Neural progenitor cell (in vitro differentiated cells): ENCODE results near the gene EIF4ENIF1. TPM values are rescaled to one million over a fixed set of nuclear protein-coding genes. Genes with fewer than 3 reads are reported as not detected.

Experiments used
- DNase-seq: peaks from one replicate; pipeline ENCODE4 v3.0.0-alpha.2; 2016; ENCODE audit warnings: low spot score
- H2AFZ ChIP-seq: fragments of 200-600 bp; sonication (generic); replicated peaks from 2 replicates; pipeline ENCODE4 v1.6.1; 2016; ENCODE audit warnings: antibody characterized with exemption
- H3F3A ChIP-seq: fragments of 200-600 bp; sonication (generic); 2 replicates; pipeline ENCODE4 v1.6.1; 2016; ENCODE audit warnings: antibody characterized with exemption, low read depth
- H3K27ac ChIP-seq: fragments of 200-600 bp; sonication (generic); 2 replicates; pipeline ENCODE4 v1.5.1; 2016; ENCODE audit warnings: mild to moderate bottlenecking
- H3K27me3 ChIP-seq: fragments of 200-600 bp; sonication (generic); 2 replicates; pipeline ENCODE4 v1.6.1; 2016; ENCODE audit warnings: mild to moderate bottlenecking, moderate library complexity
- H3K36me3 ChIP-seq: fragments of 200-600 bp; sonication (generic); 2 replicates; pipeline ENCODE4 v1.5.1; 2016
- H3K4me1 ChIP-seq: fragments of 200-600 bp; sonication (generic); 2 replicates; pipeline ENCODE4 v1.6.1; 2016; ENCODE audit warnings: mixed run types
- H3K4me2 ChIP-seq: fragments of 200-600 bp; sonication (generic); 2 replicates; pipeline ENCODE4 v1.6.1; 2016
- H3K4me3 ChIP-seq: fragments of 200-600 bp; sonication (generic); 2 replicates; pipeline ENCODE4 v1.5.1; 2016
- H3K79me2 ChIP-seq: fragments of 200-600 bp; sonication (generic); 2 replicates; pipeline ENCODE4 v1.6.1; 2016; ENCODE audit warnings: low read depth
- H3K9ac ChIP-seq: fragments of 200-600 bp; sonication (generic); 2 replicates; pipeline ENCODE4 v1.6.1; 2016
- H3K9me3 ChIP-seq: fragments of 200-600 bp; sonication (generic); 2 replicates; pipeline ENCODE4 v1.5.1; 2016; ENCODE audit warnings: low read depth
- H4K20me1 ChIP-seq: fragments of 200-600 bp; sonication (generic); 2 replicates; pipeline ENCODE4 v1.6.1; 2016; ENCODE audit warnings: low read depth
- H3K27ac Mint-ChIP-seq: 3 replicates; pipeline ENCODE4 v1.8.0; 2021; ENCODE audit warnings: mixed read lengths
- H3K27me3 Mint-ChIP-seq: 2 replicates; pipeline ENCODE4 v1.8.0; 2022; ENCODE audit warnings: low read depth, mild to moderate bottlenecking, inconsistent platforms, moderate library complexity, mixed read lengths; ENCODE audit not compliant: insufficient read depth
- H3K36me3 Mint-ChIP-seq: 3 replicates; pipeline ENCODE4 v1.8.0; 2021; ENCODE audit warnings: mixed read lengths
- H3K4me1 Mint-ChIP-seq: 3 replicates; pipeline ENCODE4 v1.8.0; 2021; ENCODE audit warnings: mixed read lengths
- H3K4me3 Mint-ChIP-seq: 3 replicates; pipeline ENCODE4 v1.8.0; 2021; ENCODE audit warnings: mild to moderate bottlenecking, moderate library complexity, mixed read lengths
- H3K9me3 Mint-ChIP-seq: 3 replicates; pipeline ENCODE4 v1.8.0; 2020; ENCODE audit warnings: mixed read lengths
- EZH2 ChIP-seq: fragments of 200-600 bp; sonication (generic); IDR thresholded peaks from 2 replicates; pipeline ENCODE4 v1.6.1; 2017; ENCODE audit warnings: antibody characterized with exemption, mild to moderate bottlenecking, moderate library complexity
- EZH2phosphoT487 ChIP-seq: fragments of 200-600 bp; sonication (generic); IDR thresholded peaks from 2 replicates; pipeline ENCODE4 v1.6.1; 2017; ENCODE audit warnings: antibody characterized with exemption
- total RNA-seq: library from RNA; depleted of rRNA; stranded (reverse); fragments of >200 nt; gene quantifications from 2 replicates; pipeline ENCODE4 v1.2.3, GENCODE V29; 2015; ENCODE audit warnings: low replicate concordance
- TF ChIP-seq, protein P1 (sequence below): fragments of 200-600 bp; sonication (generic); IDR thresholded peaks from 2 replicates; pipeline ENCODE4 v1.5.1; 2017; ENCODE audit warnings: antibody characterized with exemption, mild to moderate bottlenecking

Gene EIF4ENIF1
- total RNA-seq, 1 donor from 2014 or later, result 21.4 TPM

DNA sequence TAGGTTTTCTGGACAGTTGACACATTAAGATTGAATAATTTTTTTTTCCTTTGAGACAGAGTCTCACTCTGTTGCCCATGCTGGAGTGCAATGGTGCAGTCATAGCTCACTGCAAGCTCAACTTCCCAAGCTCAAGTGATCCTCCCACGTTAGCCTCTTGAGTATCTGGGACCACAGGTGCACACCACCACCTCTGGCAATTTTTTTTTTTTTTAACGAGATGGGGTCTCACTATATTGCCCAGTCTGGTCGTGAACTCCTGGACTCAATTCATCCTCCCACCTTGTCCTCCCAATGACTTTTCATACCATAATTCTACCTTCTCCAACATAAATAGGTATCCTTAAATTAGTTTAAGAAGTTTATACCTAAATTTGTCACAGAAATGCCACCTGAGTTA, 8.5 kb downstream of the EIF4ENIF1 start:
- H3K27ac Mint-ChIP-seq, result no peak overlapping the region
- no peaks in the 10 kb centered on the region for H3K9me3 Mint-ChIP-seq
- Histone ChIP-seq H3K79me2 (peaks cover 86% of the 10 kb centered on the region), H3K4me3 (no peak overlapping the region), H4K20me1 (peaks cover 51% of the 10 kb centered on the region), H3K36me3 (no peaks in the 10 kb centered on the region), H3F3A (no peaks in the 10 kb centered on the region), H3K4me1 (no peaks in the 10 kb centered on the region), H3K4me2 (no peak overlapping the region), H3K9me3 (no peaks in the 10 kb centered on the region), H2AFZ (no peak overlapping the region), H3K27me3 (no peaks in the 10 kb centered on the region), H3K9ac (no peak overlapping the region), H3K27ac (no peak overlapping the region)
- no peak for DNase-seq
- peaks cover 2% of the 10 kb centered on the region for H3K4me1 Mint-ChIP-seq
- H3K36me3 Mint-ChIP-seq, result peaks cover 38% of the 10 kb centered on the region
- peaks cover 2% of the 10 kb centered on the region for H3K27me3 Mint-ChIP-seq
- H3K4me3 Mint-ChIP-seq, result no peak overlapping the region
- TF ChIP-seq, protein P1, sequence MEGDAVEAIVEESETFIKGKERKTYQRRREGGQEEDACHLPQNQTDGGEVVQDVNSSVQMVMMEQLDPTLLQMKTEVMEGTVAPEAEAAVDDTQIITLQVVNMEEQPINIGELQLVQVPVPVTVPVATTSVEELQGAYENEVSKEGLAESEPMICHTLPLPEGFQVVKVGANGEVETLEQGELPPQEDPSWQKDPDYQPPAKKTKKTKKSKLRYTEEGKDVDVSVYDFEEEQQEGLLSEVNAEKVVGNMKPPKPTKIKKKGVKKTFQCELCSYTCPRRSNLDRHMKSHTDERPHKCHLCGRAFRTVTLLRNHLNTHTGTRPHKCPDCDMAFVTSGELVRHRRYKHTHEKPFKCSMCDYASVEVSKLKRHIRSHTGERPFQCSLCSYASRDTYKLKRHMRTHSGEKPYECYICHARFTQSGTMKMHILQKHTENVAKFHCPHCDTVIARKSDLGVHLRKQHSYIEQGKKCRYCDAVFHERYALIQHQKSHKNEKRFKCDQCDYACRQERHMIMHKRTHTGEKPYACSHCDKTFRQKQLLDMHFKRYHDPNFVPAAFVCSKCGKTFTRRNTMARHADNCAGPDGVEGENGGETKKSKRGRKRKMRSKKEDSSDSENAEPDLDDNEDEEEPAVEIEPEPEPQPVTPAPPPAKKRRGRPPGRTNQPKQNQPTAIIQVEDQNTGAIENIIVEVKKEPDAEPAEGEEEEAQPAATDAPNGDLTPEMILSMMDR, result no peak
- TF ChIP-seq EZH2, result no peak
- TF ChIP-seq EZH2phosphoT487, result no peak

DNA sequence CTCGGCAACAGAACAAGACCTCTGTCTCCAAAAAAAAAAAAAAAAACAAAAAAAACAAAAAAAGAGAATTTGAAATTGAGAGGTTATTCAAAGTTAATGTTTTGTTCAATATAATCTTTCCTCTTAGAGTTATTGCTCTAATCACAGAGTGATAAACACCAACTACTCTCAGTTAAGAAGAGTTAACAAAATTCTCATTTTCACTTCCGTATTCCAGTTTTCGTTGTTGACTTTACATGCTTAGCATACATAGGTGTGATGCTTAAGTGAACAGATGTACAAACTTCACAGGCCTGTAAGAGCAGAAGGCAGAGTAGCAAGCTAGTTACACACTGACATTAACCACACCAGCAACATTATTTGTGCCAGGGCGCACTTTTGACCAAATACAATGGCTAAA, 12.3 kb downstream of the EIF4ENIF1 start:
- H3K4me3 Mint-ChIP-seq, result no peak overlapping the region
- peaks cover 28% of the 10 kb centered on the region for H3K36me3 Mint-ChIP-seq
- DNase-seq, result no peak
- H3K27ac ChIP-seq, result no peak overlapping the region
- H3K4me2 ChIP-seq, result no peak overlapping the region
- no peaks in the 10 kb centered on the region for H3F3A ChIP-seq
- no peak overlapping the region for H3K9ac ChIP-seq
- H3K27ac Mint-ChIP-seq, result no peak overlapping the region
- no peaks in the 10 kb centered on the region for H3K9me3 ChIP-seq
- H3K79me2 ChIP-seq, result peaks cover 86% of the 10 kb centered on the region
- H2AFZ ChIP-seq, result no peak overlapping the region
- no peaks in the 10 kb centered on the region for H3K27me3 ChIP-seq
- H3K9me3 Mint-ChIP-seq, result no peaks in the 10 kb centered on the region
- no peaks in the 10 kb centered on the region for H3K36me3 ChIP-seq
- H3K4me3 ChIP-seq, result no peak overlapping the region
- H3K4me1 ChIP-seq, result no peaks in the 10 kb centered on the region
- TF ChIP-seq EZH2phosphoT487 (no peak), EZH2 (no peak)
- TF ChIP-seq, protein P1, result no peak
- peaks cover 3% of the 10 kb centered on the region for H3K4me1 Mint-ChIP-seq
- H3K27me3 Mint-ChIP-seq, result peaks cover 3% of the 10 kb centered on the region
- H4K20me1 ChIP-seq, result peaks cover 47% of the 10 kb centered on the region

DNA sequence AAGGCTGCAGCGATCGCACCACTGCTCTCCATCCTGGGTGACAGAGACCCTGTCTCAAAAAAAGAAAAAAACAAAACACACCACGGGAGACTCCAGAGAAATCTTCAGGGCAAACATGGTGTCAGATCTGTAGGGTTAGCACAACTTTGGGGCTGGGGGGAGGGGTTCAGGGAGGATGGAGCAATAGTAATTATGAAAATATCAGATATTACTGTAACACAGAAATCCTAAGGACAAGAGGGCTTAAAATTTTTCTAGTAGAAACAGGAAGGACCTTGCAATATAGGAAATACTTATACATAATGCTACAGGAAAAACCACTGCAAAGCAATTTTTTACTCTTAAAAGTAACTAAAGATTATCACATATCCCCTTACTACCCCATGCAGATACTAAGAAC, 13.8 kb downstream of the EIF4ENIF1 start:
- Mint-ChIP-seq H3K27me3 (peaks cover 2% of the 10 kb centered on the region), H3K27ac (no peak overlapping the region), H3K9me3 (no peaks in the 10 kb centered on the region), H3K4me3 (no peak overlapping the region), H3K4me1 (peaks cover 3% of the 10 kb centered on the region), H3K36me3 (peaks cover 27% of the 10 kb centered on the region)
- H3K4me3 ChIP-seq, result no peak overlapping the region
- H3K9me3 ChIP-seq, result no peaks in the 10 kb centered on the region
- no peak overlapping the region for H2AFZ ChIP-seq
- H3K4me1 ChIP-seq, result no peaks in the 10 kb centered on the region
- no peaks in the 10 kb centered on the region for H3K27me3 ChIP-seq
- TF ChIP-seq EZH2phosphoT487 (no peak), EZH2 (no peak)
- TF ChIP-seq, protein P1, result no peak
- H3K36me3 ChIP-seq, result peaks cover 7% of the 10 kb centered on the region
- no peaks in the 10 kb centered on the region for H3F3A ChIP-seq
- H3K79me2 ChIP-seq, result peaks cover 74% of the 10 kb centered on the region
- no peak for DNase-seq
- no peak overlapping the region for H3K27ac ChIP-seq
- no peak overlapping the region for H3K4me2 ChIP-seq
- peaks cover 34% of the 10 kb centered on the region for H4K20me1 ChIP-seq
- H3K9ac ChIP-seq, result no peak overlapping the region
